Kidney capillary endothelial cell (primary cell): Measurements from ENCODE around the gene RASAL1.

Experiments used
- DNase-seq: peaks from one replicate; pipeline ENCODE4 v3.0.0-alpha.2; 2018; ENCODE audit warnings: low spot score

RASAL1 gene

DNA sequence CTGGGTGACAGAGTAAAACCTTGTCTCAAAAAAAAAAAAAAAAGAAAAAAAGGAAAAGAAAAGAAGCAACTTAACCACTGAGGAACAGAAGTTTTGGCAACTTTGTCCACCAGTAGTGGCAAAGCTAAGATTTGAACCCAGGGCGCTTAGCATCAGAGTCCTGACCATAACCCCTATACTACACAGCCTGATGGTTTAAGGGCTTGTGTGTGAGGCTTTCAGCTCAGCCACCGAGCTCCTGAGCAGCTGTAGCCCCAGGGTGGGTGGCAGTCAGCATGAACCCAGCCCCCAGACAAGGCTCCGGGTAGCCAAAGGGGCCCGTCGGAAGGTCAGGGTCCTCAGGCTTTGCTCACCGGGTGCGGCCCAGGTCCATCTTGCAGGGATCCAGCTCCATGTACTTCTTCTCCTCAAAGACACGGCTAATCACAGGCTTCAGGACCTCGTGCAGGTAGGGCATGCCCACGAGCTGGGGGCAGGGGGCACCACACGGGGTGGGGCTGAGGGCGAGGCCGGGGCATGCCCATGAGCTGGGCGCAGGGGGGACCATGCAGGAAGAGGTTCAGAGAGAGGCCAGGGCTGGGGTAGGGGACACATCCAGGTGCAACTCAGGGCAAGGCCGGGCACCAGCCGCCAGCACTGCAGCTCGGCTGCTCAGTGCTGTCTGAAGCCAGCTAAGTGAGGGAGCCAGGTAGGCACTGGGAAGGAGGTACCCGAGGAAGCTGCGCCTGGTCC is 20.9 kb downstream of the RASAL1 start:
- no peak for DNase-seq

GRCh38 chr12:113113397-113113796 is 22.2 kb downstream of the RASAL1 start:
- DNase-seq: no peak

GRCh38 chr12:113112043-113112899 is 23.3 kb downstream of the RASAL1 start:
- no peak for DNase-seq

GRCh38 chr12:113111247-113111646 is 24.3 kb downstream of the RASAL1 start:
- no peak for DNase-seq

GRCh38 chr12:113109872-113110599 is 25.5 kb downstream of the RASAL1 start:
- DNase-seq: no peak

- no peak for DNase-seq
These were observed 26.2 kb downstream of the RASAL1 start for GRCh38 chr12:113109360-113109759.

DNA sequence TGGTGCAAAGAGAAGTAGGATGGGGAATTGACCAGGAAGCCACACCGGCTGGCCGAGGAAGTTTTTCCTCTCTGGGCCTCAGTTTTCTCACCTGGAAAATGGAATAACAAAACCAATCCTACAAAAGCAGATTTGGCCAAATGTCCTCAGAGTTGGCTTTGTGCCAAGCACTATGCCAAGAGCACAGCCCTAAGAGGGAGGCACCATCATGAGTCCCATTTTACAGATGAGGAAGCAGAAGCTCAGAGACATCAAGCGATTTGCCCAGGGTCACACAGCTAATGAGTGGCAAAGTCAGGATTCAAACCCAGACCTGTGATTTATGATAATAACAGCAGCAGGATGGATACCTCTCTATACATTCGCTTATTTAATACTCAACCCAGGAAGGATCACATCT is 27.3 kb downstream of the RASAL1 start:
- no peak for DNase-seq

DNA sequence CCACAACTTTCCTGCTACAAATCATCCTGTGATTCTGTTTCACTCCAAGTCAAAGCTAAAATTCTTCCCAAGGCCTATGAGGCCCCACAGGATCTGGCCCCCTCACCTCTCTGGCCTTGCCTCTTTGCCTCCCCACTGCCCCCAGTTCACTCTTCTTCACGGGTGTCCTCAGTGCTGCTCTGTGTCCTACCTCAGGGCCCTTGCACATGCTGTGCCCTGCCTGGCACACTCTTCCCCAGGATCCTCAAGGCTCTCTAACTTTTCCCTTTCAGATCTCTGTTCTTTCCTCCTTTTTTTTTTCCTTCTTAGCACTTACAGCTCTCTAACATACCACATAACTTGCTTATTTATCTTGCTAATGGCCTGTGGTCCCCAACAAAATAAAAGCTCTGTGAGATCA is 29.2 kb downstream of the RASAL1 start:
- DNase-seq: no peak

DNA sequence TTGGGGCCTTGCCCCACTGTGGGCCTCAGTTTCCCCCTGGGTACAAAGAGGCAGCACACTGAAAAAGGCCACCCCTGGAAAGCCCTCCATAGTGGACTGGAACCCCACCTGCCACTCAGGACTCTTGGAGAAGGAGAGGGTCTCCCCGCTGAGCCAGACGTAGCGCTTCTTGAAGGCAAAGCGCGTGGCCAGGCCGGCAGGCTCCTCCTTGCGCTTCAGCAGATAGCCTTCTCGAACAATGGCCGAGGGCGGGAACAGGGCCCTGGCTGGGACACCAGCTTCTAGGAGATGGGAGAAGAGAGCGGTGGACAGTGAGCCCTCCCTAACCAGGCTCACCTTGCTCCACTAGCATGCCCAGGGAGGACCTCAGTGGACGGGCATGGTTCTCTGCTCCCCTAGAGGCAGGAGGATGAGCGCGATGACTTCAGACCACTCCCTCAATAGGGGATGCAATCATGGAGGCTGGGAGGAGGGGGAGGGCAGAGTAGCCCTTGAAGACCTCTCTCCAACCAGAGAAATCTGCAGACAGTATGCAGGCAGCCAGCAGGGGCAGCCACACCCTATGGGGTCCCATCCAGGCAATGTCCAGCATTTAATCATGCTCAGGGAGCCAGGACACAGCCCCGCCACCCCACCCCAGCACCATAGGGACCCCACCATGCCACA is 29.8 kb downstream of the RASAL1 start:
- DNase-seq: no peak

GRCh38 chr12:113104953-113105510 is 30.5 kb downstream of the RASAL1 start:
- no peak for DNase-seq

DNA sequence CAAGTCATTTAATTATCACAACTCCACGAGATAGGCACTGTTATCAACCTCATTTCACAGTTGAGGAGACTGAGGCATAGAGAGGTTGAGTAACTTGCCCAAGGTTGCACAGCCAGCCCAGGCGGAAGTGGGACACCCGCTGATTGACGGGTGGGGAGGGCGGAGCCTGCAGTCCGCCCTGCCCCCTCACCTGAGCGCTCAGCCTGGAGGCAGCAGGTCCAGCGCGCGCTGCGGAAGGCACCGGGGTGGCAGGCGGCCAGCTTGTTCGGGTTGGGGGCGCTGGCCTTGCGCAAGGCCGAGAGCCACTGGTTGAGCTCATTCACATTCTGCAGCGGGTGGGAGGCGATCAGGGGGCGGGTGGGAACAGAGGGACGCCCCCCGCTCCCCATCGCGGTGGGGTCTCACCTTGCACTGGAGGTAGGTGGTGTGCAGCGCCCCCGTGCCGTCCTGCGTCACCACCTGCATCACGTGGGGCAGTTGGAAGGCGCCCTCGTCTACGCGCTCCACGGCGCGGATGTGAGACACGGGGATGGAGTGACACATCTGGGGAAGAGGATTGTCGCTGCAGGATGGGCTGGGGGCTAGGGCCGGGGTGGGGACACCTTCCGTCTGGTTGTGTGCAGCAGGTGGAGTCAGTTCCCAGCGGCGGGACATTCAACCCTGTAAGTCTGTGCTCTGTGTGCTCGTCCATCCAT is 31.7 kb downstream of the RASAL1 start:
- no peak for DNase-seq

DNA sequence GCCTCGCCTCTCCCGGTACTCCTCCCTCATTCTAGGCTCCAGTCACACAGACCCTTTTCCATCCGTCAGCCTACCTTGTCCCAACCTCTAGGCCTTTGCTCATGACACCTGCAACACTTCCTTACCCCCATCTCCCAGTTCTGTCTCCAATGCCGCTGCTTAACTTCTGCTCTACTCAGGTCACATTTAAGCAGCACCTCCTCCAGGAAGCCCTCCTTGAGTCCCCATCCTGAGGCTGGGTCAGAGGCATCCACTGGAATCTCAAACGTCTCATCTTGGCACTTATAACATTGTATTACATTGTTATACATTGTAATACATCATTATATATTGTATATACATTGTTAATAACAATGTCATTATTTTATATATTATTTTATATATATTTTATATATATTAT is 32.8 kb downstream of the RASAL1 start:
- DNase-seq: no peak

GRCh38 chr12:113101751-113102150 is 33.8 kb downstream of the RASAL1 start:
- no peak for DNase-seq

GRCh38 chr12:113099764-113100163 is 35.8 kb downstream of the RASAL1 start:
- no peak for DNase-seq

GRCh38 chr12:113099364-113099763 is 36.2 kb downstream of the RASAL1 start:
- DNase-seq: no peak

- peak; percentile 38 for DNase-seq
These were observed 37.0 kb downstream of the RASAL1 start for GRCh38 chr12:113098441-113099028.

DNA sequence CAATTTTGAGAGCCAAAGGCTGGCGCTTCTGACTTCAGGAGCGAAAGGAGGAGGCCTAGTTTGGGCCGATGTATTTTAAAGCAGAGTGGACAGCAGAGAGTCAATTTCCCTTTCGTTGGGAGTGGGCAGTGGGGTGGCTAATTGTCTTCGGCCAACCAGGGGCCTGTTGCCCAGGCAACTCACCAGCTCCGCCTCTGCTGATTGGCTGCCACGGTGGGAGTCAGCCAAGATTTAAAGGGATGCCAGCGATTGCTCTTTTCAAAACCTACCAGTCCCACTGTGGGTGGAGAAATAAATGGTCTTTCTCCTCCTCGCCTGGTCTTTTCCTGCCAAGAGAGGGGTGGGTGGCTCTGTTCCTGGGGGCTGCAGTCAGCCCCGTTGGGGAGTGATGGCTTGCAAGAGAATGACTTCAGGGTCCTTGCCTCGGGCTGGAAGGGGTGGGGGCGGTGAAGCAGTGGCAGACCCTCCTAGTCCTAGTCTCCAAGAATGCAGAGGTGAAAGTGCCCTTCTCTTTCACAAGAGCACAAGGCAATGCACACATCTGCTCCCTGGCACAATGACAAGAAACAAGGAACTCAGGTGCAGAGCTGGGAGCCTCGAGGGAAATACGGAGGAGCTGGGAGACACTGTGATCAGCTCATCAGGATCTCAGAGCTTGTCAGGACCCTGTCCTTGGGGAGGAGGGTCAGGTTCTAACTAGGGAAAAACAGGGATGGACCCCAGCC is 37.7 kb downstream of the RASAL1 start:
- no peak for DNase-seq

- DNase-seq: no peak
These were observed 38.7 kb downstream of the RASAL1 start for GRCh38 chr12:113096675-113097461.

DNA sequence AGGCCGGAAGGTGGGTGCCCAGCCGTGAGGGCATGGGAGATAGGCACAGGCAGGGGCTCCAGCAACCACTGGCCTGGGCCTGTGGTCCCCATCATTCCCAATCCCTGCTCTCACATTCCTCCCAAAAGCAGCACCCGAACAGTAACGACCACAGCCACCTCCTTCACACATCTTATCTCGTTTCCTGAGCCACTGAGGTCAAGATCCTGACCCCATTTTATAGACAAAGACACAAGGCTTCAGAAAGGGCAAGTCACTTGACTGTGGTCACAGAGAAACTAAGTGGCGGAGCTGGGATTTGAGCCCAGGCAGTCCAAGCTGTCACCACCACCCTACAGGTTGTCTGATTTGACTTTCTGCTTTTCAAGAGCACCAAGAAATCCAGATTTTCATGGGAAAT is 40.2 kb downstream of the RASAL1 start:
- DNase-seq: no peak
